PC-9 (cell line): ENCODE data around the gene HSPB8. TPM values are rescaled to one million over a fixed set of nuclear protein-coding genes. Genes with fewer than 3 reads are reported as not detected.

Source experiments
- BruUV-seq: library from RNA; stranded (reverse); fragments of 400-500 nt; replicated peaks from 2 replicates; lab custom pipeline; 2021; lab: Mats Ljungman, UMichigan
- CTCF ChIA-PET: fragments of 300-600 bp; sonication (Branson Sonifier 250); formaldehyde crosslinking; loops from one replicate; lab custom pipeline; 2022; ENCODE audit warnings: antibody characterized with exemption; lab: Charles Lee
- POLR2A ChIA-PET: fragments of 300-600 bp; sonication (Branson Sonifier 250); formaldehyde crosslinking; loops from one replicate; lab custom pipeline; 2022; ENCODE audit warnings: antibody characterized with exemption; ENCODE audit not compliant: unreplicated experiment; lab: Charles Lee
- DNase-seq, 2 experiments: peaks; one replicate each; pipeline versions ENCODE4 v3.0.0 to v3.0.0-alpha.2; 2015 to 2022; ENCODE audit warnings: mixed read lengths in 1 of 2
- H2AFZ ChIP-seq: fragments of 200-600 bp; sonication (generic); 2 replicates; pipeline ENCODE4 v1.8.1; 2017; ENCODE audit warnings: antibody characterized with exemption
- H3F3A ChIP-seq: fragments of 200-600 bp; sonication (generic); 2 replicates; pipeline ENCODE4 v1.8.1; 2017; ENCODE audit warnings: antibody characterized with exemption, mild to moderate bottlenecking, low read depth; ENCODE audit not compliant: insufficient read depth
- H3K27ac ChIP-seq: fragments of 200-600 bp; sonication (generic); 2 replicates; pipeline ENCODE4 v1.6.1; 2016; ENCODE audit warnings: mixed run types
- H3K27me3 ChIP-seq: fragments of 200-600 bp; sonication (generic); 2 replicates; pipeline ENCODE4 v1.6.1; 2016; ENCODE audit warnings: low read depth, mixed run types; ENCODE audit not compliant: insufficient read depth
- H3K36me3 ChIP-seq: fragments of 200-600 bp; sonication (generic); 2 replicates; pipeline ENCODE4 v1.6.1; 2016; ENCODE audit warnings: low read depth, mixed run types
- H3K4me1 ChIP-seq: fragments of 200-600 bp; sonication (generic); replicated peaks from 2 replicates; pipeline ENCODE4 v1.6.1; 2016; ENCODE audit warnings: mixed run types; ENCODE audit not compliant: insufficient read depth
- H3K4me2 ChIP-seq: fragments of 200-600 bp; sonication (generic); 2 replicates; pipeline ENCODE4 v1.6.1; 2017; ENCODE audit warnings: mixed run types
- H3K4me3 ChIP-seq: fragments of 200-600 bp; sonication (generic); 2 replicates; pipeline ENCODE4 v1.6.1; 2016; ENCODE audit warnings: mixed run types
- H3K79me2 ChIP-seq: fragments of 200-600 bp; sonication (generic); 2 replicates; pipeline ENCODE4 v1.6.1; 2017; ENCODE audit warnings: low read depth, mixed run types
- H3K9me2 ChIP-seq: fragments of 200-600 bp; sonication (generic); 2 replicates; pipeline ENCODE4 v1.8.1; 2017; ENCODE audit warnings: mild to moderate bottlenecking; ENCODE audit not compliant: insufficient read depth
- H3K9me3 ChIP-seq: fragments of 200-600 bp; sonication (generic); 2 replicates; pipeline ENCODE4 v1.8.1; 2016; ENCODE audit warnings: low read depth; ENCODE audit not compliant: insufficient read depth
- H4K20me1 ChIP-seq: fragments of 200-600 bp; sonication (generic); 2 replicates; pipeline ENCODE4 v1.8.1; 2017; ENCODE audit not compliant: insufficient read depth
- CTCF ChIP-seq: fragments of 200-600 bp; sonication (generic); conservative IDR thresholded peaks from 2 replicates; pipeline ENCODE4 v1.6.1; 2017; ENCODE audit warnings: mixed run types, antibody characterized with exemption, mild to moderate bottlenecking, moderate library complexity
- EZH2 ChIP-seq: fragments of 200-600 bp; sonication (generic); IDR thresholded peaks from 2 replicates; pipeline ENCODE4 v1.8.0; 2017; ENCODE audit warnings: antibody characterized with exemption, low read depth
- intact Hi-C: fragments of 100-400 bp; cut with micrococcal nuclease; formaldehyde crosslinking; loops from one replicate; pipeline ENCODE4 v1.10.0; 2022; ENCODE audit not compliant: unreplicated experiment
- total RNA-seq: library from RNA; stranded (reverse); gene quantifications from 2 replicates; pipeline ENCODE4 v1.2.3, GENCODE V29; 2021

Gene HSPB8
- total RNA-seq, 1 experiment from 2014 or later = 6.0 TPM

GRCh38 chr12:119156401-119157044, 22.2 kb upstream of the HSPB8 start:
- CTCF ChIA-PET = no interaction called here
- Histone ChIP-seq H3K27ac (no peak overlapping the region), H3F3A (no peaks in the 10 kb centered on the region), H3K79me2 (no peaks in the 10 kb centered on the region), H3K4me3 (no peak overlapping the region), H3K4me2 (no peak overlapping the region), H3K4me1 (no peaks in the 10 kb centered on the region), H3K9me2 (no peaks in the 10 kb centered on the region), H2AFZ (no peak overlapping the region), H3K9me3 (no peaks in the 10 kb centered on the region), H4K20me1 (no peaks in the 10 kb centered on the region), H3K36me3 (no peaks in the 10 kb centered on the region), H3K27me3 (no peaks in the 10 kb centered on the region; the same call in 1 of the 2 replicates)
- intact Hi-C loops = no loop called here
- DNase-seq = no peak
- BruUV-seq = no TSS peak
- no peak for TF ChIP-seq CTCF
- TF ChIP-seq EZH2 = no peak
- POLR2A ChIA-PET = no interaction called here

GRCh38 chr12:119157528-119157927, 21.2 kb upstream of the HSPB8 start:
- no peak for DNase-seq
- TF ChIP-seq CTCF = no peak
- TF ChIP-seq EZH2 = no peak

GRCh38 chr12:119157978-119158377, 20.8 kb upstream of the HSPB8 start:
- H4K20me1 ChIP-seq = no peaks in the 10 kb centered on the region
- no peaks in the 10 kb centered on the region for H3K9me2 ChIP-seq
- H3K4me1 ChIP-seq = no peaks in the 10 kb centered on the region
- no peaks in the 10 kb centered on the region for H3K9me3 ChIP-seq
- no peak overlapping the region for H3K4me3 ChIP-seq
- no peaks in the 10 kb centered on the region for H3K79me2 ChIP-seq
- H3K4me2 ChIP-seq = no peak overlapping the region
- no peaks in the 10 kb centered on the region for H3F3A ChIP-seq
- BruUV-seq = no TSS peak
- no peak overlapping the region for H3K27ac ChIP-seq
- TF ChIP-seq EZH2 (no peak), CTCF (no peak)
- ChIA-PET CTCF (no interaction called here), POLR2A (no interaction called here)
- H2AFZ ChIP-seq = no peak overlapping the region
- H3K36me3 ChIP-seq = no peaks in the 10 kb centered on the region
- no peaks in the 10 kb centered on the region for H3K27me3 ChIP-seq
- intact Hi-C loops = no loop called here
- DNase-seq = no peak

More at GRCh38 chr12:119157528-119157927, 21.2 kb upstream of the HSPB8 start:
- POLR2A ChIA-PET = no interaction called here
- intact Hi-C loops = no loop called here
- H3K27me3 ChIP-seq = no peaks in the 10 kb centered on the region
- H3K4me1 ChIP-seq = no peaks in the 10 kb centered on the region
- no peaks in the 10 kb centered on the region for H3K9me2 ChIP-seq
- no peaks in the 10 kb centered on the region for H3F3A ChIP-seq
- no TSS peak for BruUV-seq
- H3K79me2 ChIP-seq = no peaks in the 10 kb centered on the region
- H3K4me3 ChIP-seq = no peak overlapping the region
- no peaks in the 10 kb centered on the region for H3K9me3 ChIP-seq
- no peak overlapping the region for H3K4me2 ChIP-seq
- CTCF ChIA-PET = no interaction called here
- no peak overlapping the region for H3K27ac ChIP-seq
- no peak overlapping the region for H2AFZ ChIP-seq
- no peaks in the 10 kb centered on the region for H3K36me3 ChIP-seq
- no peaks in the 10 kb centered on the region for H4K20me1 ChIP-seq
